ENCODE measurements around the gene TRIM34.
"Not testable (repeated sequence)": the region's sequence is repeated elsewhere in the genome, so short reads cannot be mapped to it uniquely, and the experiment has no call there.

GRCh38 chr11:5584458-5584857, 40.3 kb upstream of the TRIM34 start:
- TF ChIP-seq CTCF, POLR2AphosphoS5, POLR2A (IDR thresholded peaks at IDR 0.05): not testable (repeated sequence)
